HAP-1 (cell line): ENCODE data around the gene SOX6.
"Not testable (repeated sequence)": the region's sequence is repeated elsewhere in the genome, so short reads cannot be mapped to it uniquely, and the experiment has no call there.

Source experiments
- DNase-seq, 2 experiments: peaks; one replicate each; pipeline ENCODE4 v3.0.0-alpha.2; 2016 to 2020; ENCODE audit warnings: low spot score in 2 of 2
- H3K27me3 ChIP-seq: fragments of 250-450 bp; sonication (Bioruptor Pico); 2 replicates; pipeline ENCODE4 v1.5.1; 2020; ENCODE audit warnings: low read depth, mild to moderate bottlenecking, moderate library complexity
- H3K36me3 ChIP-seq: fragments of 250-450 bp; sonication (Bioruptor Pico); replicated peaks from 2 replicates; pipeline ENCODE4 v1.5.1; 2020; ENCODE audit warnings: mild to moderate bottlenecking
- H3K4me1 ChIP-seq: fragments of 250-450 bp; sonication (Bioruptor Pico); 2 replicates; pipeline ENCODE4 v1.5.1; 2020; ENCODE audit warnings: mild to moderate bottlenecking
- H3K4me3 ChIP-seq: fragments of 250-450 bp; sonication (Bioruptor Pico); 2 replicates; pipeline ENCODE4 v1.5.1; 2020; ENCODE audit warnings: mild to moderate bottlenecking, moderate library complexity
- H3K9me3 ChIP-seq: fragments of 250-450 bp; sonication (Bioruptor Pico); 2 replicates; pipeline ENCODE4 v1.5.1; 2020; ENCODE audit warnings: mild to moderate bottlenecking, moderate library complexity
- in situ Hi-C: fragments of 300-500 bp; cut with MboI; formaldehyde crosslinking; loops from 3 replicates; pipeline ENCODE4 v1.14.3; 2020; ENCODE audit warnings: low sequenced_read_pairs, inconsistent platforms, mixed read lengths

The SOX6 gene

GRCh38 chr11:16087886-16088285 lies 268.5 kb downstream of the SOX6 start:
- Histone ChIP-seq H3K4me1 (peaks cover 14% of the 10 kb centered on the region), H3K36me3 (no peaks in the 10 kb centered on the region), H3K4me3 (no peak overlapping the region), H3K9me3 (no peaks in the 10 kb centered on the region), H3K27me3 (0 out of 2 replicates have a peak, but pooled peaks cover 3% of the 10 kb centered on the region)
- in situ Hi-C loops, result no loop called here
- DNase-seq, result no peak

GRCh38 chr11:16086229-16086819 lies 270.0 kb downstream of the SOX6 start:
- no peaks in the 10 kb centered on the region; the same call in 1 of the 2 replicates for H3K27me3 ChIP-seq
- peak; percentile 84 to 94 for DNase-seq
- H3K4me3 ChIP-seq, result no peak overlapping the region
- peaks cover 14% of the 10 kb centered on the region for H3K4me1 ChIP-seq
- in situ Hi-C loops, result no loop called here
- no peaks in the 10 kb centered on the region for H3K9me3 ChIP-seq
- H3K36me3 ChIP-seq, result no peaks in the 10 kb centered on the region

- H3K9me3 ChIP-seq, result no peaks in the 10 kb centered on the region
- no peaks in the 10 kb centered on the region; the same call in 1 of the 2 replicates for H3K27me3 ChIP-seq
- in situ Hi-C loops, result no loop called here
- no peaks in the 10 kb centered on the region for H3K36me3 ChIP-seq
- no peak for DNase-seq
- H3K4me3 ChIP-seq, result no peak overlapping the region
- H3K4me1 ChIP-seq, result peaks cover 14% of the 10 kb centered on the region
Measured at GRCh38 chr11:16082095-16083055, 274.0 kb downstream of the SOX6 start.

GRCh38 chr11:16081382-16082094 lies 274.8 kb downstream of the SOX6 start:
- in situ Hi-C loops, result no loop called here
- H3K9me3 ChIP-seq, result no peaks in the 10 kb centered on the region

GRCh38 chr11:16080688-16081381 lies 275.5 kb downstream of the SOX6 start:
- Histone ChIP-seq H3K9me3 (no peaks in the 10 kb centered on the region), H3K4me3 (no peak overlapping the region), H3K27me3 (no peaks in the 10 kb centered on the region; the same call in 1 of the 2 replicates), H3K4me1 (peaks cover 9% of the 10 kb centered on the region), H3K36me3 (no peaks in the 10 kb centered on the region)
- in situ Hi-C loops, result no loop called here
- DNase-seq, result no peak

More at GRCh38 chr11:16081382-16082094, 274.8 kb downstream of the SOX6 start:
- Histone ChIP-seq H3K27me3 (no peaks in the 10 kb centered on the region; the same call in 1 of the 2 replicates), H3K4me1 (peaks cover 12% of the 10 kb centered on the region), H3K4me3 (no peak overlapping the region), H3K36me3 (no peaks in the 10 kb centered on the region)
- no peak for DNase-seq

GRCh38 chr11:16078936-16079335 lies 277.4 kb downstream of the SOX6 start:
- in situ Hi-C loops, result no loop called here
- no peaks in the 10 kb centered on the region for H3K4me1 ChIP-seq
- no peaks in the 10 kb centered on the region; the same call in 1 of the 2 replicates for H3K27me3 ChIP-seq
- no peak overlapping the region for H3K4me3 ChIP-seq
- DNase-seq, result no peak
- H3K36me3 ChIP-seq, result no peaks in the 10 kb centered on the region
- no peaks in the 10 kb centered on the region for H3K9me3 ChIP-seq

GRCh38 chr11:16070573-16070972 lies 285.8 kb downstream of the SOX6 start:
- Histone ChIP-seq H3K4me3 (no peak overlapping the region), H3K9me3 (no peaks in the 10 kb centered on the region), H3K4me1 (no peaks in the 10 kb centered on the region; the same call in 1 of the 2 replicates), H3K27me3 (no peaks in the 10 kb centered on the region; the same call in 1 of the 2 replicates), H3K36me3 (no peaks in the 10 kb centered on the region)
- DNase-seq, result peak in 1 of 2 experiments; percentile 23
- in situ Hi-C loops, result no loop called here

GRCh38 chr11:16067268-16067667 lies 289.1 kb downstream of the SOX6 start:
- H3K4me1 ChIP-seq, H3K27me3 ChIP-seq, H3K36me3 ChIP-seq, in situ Hi-C loops, H3K4me3 ChIP-seq, DNase-seq, H3K9me3 ChIP-seq: not testable (repeated sequence)

- Histone ChIP-seq H3K4me1 (no peaks in the 10 kb centered on the region), H3K27me3 (no peaks in the 10 kb centered on the region), H3K36me3 (no peaks in the 10 kb centered on the region), H3K4me3 (no peak overlapping the region), H3K9me3 (no peaks in the 10 kb centered on the region)
- in situ Hi-C loops, result no loop called here
- DNase-seq, result no peak
Measured at GRCh38 chr11:16059332-16059731, 297.0 kb downstream of the SOX6 start.

- in situ Hi-C loops, result no loop called here
- Histone ChIP-seq H3K27me3 (no peaks in the 10 kb centered on the region), H3K4me3 (no peak overlapping the region), H3K36me3 (no peaks in the 10 kb centered on the region), H3K9me3 (no peaks in the 10 kb centered on the region), H3K4me1 (no peaks in the 10 kb centered on the region)
- DNase-seq, result no peak
Measured at GRCh38 chr11:16058671-16059070, 297.7 kb downstream of the SOX6 start.

- H3K9me3 ChIP-seq, result no peaks in the 10 kb centered on the region
- in situ Hi-C loops, result no loop called here
- no peak overlapping the region for H3K4me3 ChIP-seq
- DNase-seq, result no peak
- H3K4me1 ChIP-seq, result no peaks in the 10 kb centered on the region
- no peaks in the 10 kb centered on the region for H3K27me3 ChIP-seq
- H3K36me3 ChIP-seq, result no peaks in the 10 kb centered on the region
Measured at GRCh38 chr11:16052750-16053149, 303.6 kb downstream of the SOX6 start.

GRCh38 chr11:16049611-16050010 lies 306.7 kb downstream of the SOX6 start:
- no peaks in the 10 kb centered on the region for H3K36me3 ChIP-seq
- H3K4me1 ChIP-seq, result no peaks in the 10 kb centered on the region
- DNase-seq, result no peak
- in situ Hi-C loops, result no loop called here
- no peaks in the 10 kb centered on the region for H3K27me3 ChIP-seq
- H3K9me3 ChIP-seq, result no peaks in the 10 kb centered on the region
- H3K4me3 ChIP-seq, result no peak overlapping the region

- no peak for DNase-seq
- H3K4me1 ChIP-seq, result no peaks in the 10 kb centered on the region
- in situ Hi-C loops, result no loop called here
- H3K36me3 ChIP-seq, result no peaks in the 10 kb centered on the region
- no peaks in the 10 kb centered on the region for H3K9me3 ChIP-seq
- no peaks in the 10 kb centered on the region; the same call in 1 of the 2 replicates for H3K27me3 ChIP-seq
- H3K4me3 ChIP-seq, result no peak overlapping the region
Measured at GRCh38 chr11:16047073-16047472, 309.3 kb downstream of the SOX6 start.
